Renal pelvis (tissue), 4 donors: ENCODE results near the gene JCHAIN. TPM values are rescaled to one million over a fixed set of nuclear protein-coding genes. Genes with fewer than 3 reads are reported as not detected.
"Not testable (repeated sequence)": the region's sequence is repeated elsewhere in the genome, so short reads cannot be mapped to it uniquely, and the experiment has no call there.

Experiments
- DNase-seq: peaks from one replicate; pipeline ENCODE4 v3.0.0-alpha.2; 2013
- polyA plus RNA-seq, 3 donors: library from polyadenylated mRNA; unstranded; fragments of 120-200 nt; gene quantifications; one replicate each; pipeline ENCODE4 v1.2.1, GENCODE V29; 2013; ENCODE audit not compliant: insufficient read length in 3 of 3

Gene JCHAIN
- polyA plus RNA-seq, 3 donors: 0.31 to 1.1 (median 0.64) TPM

- DNase-seq: not testable (repeated sequence)
Measured at GRCh38 chr4:70650741-70651140, 15.6 kb downstream of the JCHAIN start.

DNA sequence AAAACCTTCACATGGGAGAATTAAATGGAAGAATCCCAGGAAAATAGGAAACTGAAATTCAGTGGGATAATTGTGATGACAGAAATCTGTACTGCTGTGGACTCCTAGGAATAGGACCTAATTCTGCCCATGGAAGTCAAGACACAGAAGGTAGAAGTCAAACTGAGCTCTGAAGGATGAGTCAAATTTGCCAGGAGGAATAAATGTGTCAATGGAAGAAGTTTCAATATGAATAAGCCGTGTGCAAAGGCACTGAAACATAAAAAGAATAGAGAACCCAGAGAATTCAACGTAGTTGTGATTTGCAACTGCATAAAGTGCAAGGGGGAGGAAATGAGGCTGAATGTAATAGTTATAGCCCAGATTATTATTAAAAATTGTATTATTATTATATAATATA lies 26.1 kb downstream of the JCHAIN start:
- DNase-seq: no peak

DNA sequence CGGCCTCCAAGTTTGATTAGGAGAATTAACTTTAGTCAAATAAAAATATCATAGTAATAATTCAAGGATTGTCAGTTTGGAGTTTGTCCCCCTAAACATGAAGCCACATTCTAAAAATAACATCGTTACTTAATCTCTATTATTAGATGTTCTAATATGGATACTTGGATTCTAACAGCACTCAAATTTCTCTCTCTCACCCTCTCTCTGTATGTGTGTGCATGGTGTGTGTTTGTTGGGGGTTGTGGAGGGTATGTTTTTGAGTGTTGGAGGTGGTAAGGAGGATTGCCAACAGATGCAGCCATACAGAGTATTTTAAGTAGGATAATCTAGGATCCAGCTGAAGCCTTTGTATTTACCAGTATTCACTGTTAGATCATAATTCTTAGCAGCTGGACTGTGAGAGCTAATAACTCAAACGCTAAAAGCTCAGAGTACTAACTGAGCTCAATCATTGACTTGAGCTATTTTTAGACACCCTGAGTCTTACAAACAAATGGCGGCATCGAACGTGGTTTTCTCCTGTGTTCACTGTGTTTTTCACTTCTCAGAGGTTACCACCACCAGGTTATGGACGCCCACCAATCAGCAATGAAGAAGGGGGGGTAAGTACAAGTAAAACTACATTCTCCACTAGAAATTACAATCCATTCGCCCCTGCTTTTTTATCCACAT lies 28.9 kb downstream of the JCHAIN start:
- no peak for DNase-seq

- no peak for DNase-seq
Measured at GRCh38 chr4:70634482-70634881, 31.8 kb downstream of the JCHAIN start.

DNA sequence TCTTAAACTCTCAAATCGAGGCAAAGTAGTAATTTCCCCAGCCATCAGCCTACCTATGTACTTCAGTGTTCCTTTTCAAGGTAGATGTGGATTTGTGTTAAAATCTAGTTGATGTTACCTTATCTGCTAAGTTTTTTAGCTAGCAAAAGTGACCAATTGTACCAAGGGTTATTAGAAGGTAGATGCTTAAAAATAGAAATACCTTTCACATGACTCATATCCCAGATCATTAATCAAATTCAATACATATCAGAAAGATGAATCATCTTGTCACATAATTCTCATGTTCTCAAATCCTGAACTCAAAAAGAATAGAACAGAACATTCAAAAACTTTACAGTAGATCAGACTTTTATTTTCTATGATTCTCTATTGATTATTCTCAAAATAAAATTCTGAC lies 34.3 kb downstream of the JCHAIN start:
- no peak for DNase-seq

DNA sequence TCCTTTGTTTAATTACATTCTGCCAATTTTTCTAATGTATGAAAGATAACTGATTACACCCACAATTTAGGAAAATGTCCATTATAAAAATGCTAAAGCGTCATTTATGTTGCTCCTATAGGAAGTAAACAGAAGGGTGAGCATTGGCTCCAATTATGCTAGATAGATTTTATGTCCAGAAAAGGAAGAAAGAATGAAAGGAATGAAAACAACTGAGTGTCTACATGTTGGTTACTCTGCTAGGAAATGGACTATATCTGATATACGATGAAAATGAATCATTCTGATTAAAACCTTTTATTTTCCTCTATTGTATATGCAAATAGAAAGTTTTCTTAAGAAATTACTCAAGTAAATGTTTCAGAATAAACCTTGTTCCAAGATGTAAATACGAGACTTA lies 36.1 kb downstream of the JCHAIN start:
- DNase-seq: no peak

DNA sequence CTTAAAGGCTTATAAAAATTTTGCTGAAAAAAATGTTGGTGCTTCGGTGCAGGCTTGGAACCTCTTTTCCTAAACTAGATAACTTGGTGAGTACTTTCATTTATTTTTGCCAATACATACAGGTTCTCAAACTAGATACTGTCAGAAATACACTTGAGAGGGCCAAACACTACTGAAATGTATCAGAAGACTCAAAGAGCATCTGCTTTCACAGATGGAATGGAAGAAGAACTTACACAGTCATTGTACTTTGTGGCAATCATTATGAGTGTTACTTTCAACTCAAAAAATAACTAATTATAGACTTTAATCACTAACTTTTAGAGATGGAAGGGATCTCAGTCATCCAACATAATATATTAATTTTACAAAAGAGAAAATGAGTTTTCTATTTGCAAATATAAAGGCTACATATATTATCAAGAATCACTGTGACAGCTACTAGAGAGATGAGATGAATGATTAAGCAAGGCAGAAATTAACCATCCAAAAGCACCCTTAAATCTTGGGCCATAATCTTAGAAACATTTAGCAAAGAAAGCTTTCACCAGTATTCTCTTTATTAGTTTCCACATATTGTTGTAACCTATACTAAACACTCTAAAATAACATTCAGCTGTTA lies 36.7 kb downstream of the JCHAIN start:
- DNase-seq: no peak

GRCh38 chr4:70628444-70628843 lies 37.9 kb downstream of the JCHAIN start, which contains the start of gene ENAM:
ENAM (plus strand) TSS chr4:70628744; CDS start chr4:70629501, 757 bp downstream.
- DNase-seq: no peak

GRCh38 chr4:70627620-70628019 lies 38.7 kb downstream of the JCHAIN start:
- DNase-seq: no peak

DNA sequence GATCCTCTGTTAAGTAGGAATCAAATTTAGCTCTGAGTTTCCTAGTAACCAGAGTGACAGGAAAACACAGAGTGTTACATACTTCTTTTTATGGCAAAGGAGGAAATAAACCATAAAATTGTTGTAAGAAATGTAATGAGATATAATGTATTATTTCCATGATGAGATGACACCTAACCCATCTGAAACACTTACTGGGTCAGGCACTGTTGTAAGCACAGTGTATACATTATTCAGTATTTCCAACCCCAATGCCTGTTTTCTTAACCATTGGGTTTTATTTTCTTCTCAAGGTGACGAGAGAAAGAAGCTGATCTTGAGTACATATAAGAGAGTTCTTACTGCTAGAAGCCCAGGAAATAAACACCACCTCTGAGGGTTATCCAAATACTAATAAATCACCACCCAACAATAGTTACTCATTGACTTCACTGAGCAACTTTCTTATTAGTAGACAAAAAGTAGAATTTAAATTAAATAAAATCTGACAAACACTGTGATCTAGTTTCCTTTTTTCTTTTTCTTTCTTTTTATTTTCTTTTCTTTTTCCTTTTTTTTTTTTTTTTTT lies 42.0 kb downstream of the JCHAIN start:
- DNase-seq: no peak

- DNase-seq: no peak
Measured at GRCh38 chr4:70623323-70623722, 43.0 kb downstream of the JCHAIN start.

DNA sequence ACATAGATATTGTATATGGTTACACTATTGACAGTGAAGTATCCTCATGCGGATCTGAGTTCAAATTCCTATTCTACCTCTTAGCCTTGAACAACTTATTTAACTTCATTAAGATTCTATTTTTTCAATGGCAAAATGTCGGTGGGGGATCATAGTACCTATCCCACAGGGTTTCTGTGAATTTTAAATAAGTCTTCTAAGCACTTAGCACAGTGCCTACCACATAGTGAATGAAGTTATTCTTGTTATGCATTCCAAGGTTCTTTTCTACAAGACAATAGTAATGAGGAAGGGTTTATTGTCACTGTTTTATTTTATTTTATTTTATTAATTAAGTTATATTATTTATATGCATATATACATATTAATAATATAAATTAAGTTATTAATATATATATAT lies 46.5 kb downstream of the JCHAIN start:
- DNase-seq: no peak

DNA sequence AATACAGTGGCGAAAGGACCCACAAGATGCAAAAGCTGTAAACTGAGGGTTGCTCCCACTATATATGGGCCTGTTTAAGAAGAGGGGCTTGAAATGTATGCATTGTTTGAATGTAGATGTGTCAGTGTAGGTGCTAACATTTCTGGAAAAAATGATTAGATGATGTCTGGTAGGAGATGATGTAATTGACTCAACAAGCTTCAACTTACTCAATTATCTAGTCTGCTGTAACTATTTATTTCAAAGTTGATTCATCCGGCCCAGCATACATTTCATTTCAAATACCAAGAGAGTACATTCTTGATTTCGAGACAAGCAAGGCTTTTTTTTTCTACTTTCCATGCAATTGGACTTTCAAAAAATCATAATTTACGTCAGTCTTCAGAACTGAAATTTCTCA lies 47.0 kb downstream of the JCHAIN start:
- DNase-seq: no peak

DNA sequence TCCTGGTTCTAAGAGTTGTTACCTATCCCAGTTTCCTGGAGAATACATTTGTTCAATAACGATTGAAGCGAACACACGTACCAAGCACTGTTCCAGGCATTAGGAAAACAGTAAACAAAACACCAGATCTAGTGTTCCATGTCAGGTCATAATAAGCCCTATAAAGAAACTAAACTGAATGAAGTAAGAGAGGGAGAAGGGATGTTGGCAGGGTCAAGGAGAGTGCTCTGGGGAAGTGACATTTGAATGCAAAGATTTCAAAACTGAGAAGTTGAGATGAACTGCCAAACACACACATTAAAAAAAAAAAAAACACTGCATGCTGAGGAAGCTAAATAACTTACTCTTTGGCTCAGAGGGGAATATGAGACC lies 52.1 kb downstream of the JCHAIN start:
- no peak for DNase-seq

DNA sequence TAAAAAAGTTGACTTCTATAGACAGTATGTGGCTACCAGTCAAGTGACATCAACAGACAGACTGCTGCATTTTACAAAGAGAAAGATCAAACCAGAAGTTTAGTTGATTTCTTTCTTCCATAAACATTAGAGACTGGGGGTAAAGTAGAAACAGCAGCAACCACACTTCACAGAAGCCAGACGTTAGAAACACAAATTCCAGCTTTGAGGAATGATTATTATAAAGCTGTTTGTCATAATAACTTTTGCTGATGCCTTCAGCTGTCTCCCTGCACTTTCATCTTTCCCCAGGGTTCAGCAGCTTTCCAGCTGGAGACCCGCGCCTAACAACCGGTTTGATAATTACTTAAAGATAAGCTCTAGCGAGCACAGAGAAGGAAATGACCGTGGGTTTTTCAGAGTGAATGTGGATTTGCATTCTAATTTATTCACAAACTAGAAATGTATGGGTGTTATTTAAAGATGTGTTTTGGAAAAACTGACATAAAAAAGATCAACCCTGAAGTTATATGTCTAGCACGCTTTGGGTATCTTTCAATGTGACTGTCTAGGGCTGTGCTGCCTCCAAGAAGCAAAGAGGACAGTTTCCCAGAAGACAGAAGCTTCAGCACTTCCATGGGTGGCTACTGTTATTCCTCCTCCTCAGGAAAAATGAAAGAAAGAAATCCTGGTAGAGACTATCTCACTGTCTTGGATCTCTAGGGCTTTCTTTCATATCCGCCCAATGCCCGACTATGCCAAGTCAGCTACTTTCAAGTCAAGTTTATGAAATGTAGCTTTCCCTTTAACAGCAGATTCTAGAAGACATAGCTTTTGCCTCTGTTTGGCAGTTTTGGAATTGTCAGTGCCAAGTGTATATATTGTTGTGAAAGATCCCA lies 52.8 kb downstream of the JCHAIN start:
- DNase-seq: no peak

- no peak for DNase-seq
Measured at GRCh38 chr4:70608324-70608723, 58.0 kb downstream of the JCHAIN start.

GRCh38 chr4:70607334-70607853 lies 58.9 kb downstream of the JCHAIN start:
- no peak for DNase-seq

GRCh38 chr4:70606459-70606858 lies 59.8 kb downstream of the JCHAIN start:
- DNase-seq: no peak
